ENCODE results near the gene TMEM203.
A peak's percentile ranks its signal among the peaks of the same experiment; 100 is the strongest.
"Not testable (repeated sequence)": the region's sequence is repeated elsewhere in the genome, so short reads cannot be mapped to it uniquely, and the experiment has no call there.

The TMEM203 gene, protein sequence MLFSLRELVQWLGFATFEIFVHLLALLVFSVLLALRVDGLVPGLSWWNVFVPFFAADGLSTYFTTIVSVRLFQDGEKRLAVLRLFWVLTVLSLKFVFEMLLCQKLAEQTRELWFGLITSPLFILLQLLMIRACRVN

DNA sequence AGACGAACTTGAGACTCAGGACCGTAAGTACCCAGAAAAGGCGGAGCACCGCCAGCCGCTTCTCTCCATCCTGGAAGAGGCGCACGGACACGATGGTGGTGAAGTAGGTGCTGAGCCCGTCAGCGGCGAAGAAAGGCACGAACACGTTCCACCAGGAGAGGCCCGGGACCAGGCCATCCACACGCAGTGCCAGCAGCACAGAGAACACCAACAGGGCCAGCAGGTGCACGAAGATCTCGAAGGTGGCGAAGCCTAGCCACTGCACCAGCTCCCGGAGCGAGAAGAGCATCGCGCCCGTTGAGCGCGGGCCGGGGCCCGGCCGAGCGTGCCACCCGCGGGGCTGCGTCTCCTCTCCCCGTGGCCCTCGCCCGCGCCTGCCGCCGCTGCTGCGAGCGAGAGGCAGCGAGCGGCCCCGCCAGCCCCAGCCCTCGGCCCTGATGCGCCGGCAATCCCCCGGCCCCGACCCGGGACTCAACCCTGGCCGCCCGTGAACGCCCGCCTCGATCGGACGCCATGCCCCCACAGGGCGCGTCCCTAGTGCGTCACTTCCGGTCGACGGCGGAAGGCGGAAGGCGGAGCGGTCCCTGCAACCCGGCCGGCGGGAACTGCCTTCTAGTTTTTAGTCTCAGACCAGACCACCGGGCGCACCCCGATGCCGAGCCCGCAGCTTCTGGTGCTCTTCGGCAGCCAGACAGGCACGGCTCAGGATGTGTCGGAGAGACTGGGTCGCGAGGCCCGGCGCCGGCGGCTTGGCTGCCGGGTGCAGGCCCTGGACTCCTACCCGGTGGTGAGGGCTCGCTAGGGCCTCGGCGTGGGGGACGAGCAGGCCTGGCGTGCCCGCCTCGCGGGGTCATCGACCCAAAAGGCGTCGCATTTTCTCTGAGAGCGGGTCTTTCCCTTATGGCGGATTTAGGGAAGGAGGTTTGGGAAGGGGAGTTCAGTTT, at the start of gene TMEM203, which contains the start of gene NDOR1:
TSS of gene TMEM203 (minus strand) at position 523 of the 944 bp plus-strand sequence. CDS start at position 289, 234 bp downstream.
TSS of gene NDOR1 (plus strand) at position 575 of the 944 bp plus-strand sequence. CDS start at position 653, 78 bp downstream.
- peak; percentile 98 for DNase-seq

DNA sequence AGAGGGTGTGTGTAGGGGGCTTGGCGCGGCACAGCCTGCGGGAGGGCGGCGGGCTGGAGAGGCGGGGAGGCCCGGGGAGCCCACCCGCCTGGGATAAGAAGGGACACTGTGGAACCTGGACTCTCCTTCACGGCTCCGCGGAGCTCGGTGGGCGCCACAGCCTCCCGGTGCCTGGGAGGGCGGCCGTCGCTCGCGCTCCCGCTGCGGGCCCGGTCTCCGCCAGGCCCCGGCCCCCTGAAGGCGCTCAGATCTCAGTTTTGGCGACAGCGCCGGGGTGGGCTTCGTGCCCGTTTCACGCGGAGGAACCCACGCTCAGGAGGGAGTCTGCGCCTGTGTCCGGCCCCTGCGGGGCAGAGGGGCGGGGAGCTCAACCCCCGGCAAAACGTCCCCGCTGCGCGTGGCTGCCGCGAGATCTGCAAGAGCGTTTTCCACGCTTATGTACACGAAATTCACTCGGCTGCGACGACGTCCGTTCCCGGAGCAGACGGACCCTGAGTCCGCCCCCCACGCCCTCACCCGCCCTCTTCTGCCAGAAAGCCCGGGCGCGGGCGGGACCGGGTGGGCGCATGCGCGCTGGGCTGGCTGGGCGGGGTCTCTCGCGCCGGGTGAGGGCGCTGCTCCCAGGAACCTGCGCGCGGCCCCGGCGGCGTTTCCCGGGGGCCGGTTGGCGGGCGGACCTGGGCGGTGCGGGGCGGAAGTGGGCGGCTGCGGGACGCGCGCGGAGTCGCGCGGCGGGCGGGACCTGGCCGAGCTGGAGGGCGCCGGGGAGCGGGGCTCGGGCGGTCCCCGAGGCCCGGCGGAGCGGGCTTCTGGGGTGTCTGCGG, 49.4 kb upstream of the TMEM203 start, which contains the start of gene NELFB:
TSS of gene NELFB (plus strand) at position 704 of the 824 bp plus-strand sequence.
- DNase-seq, result peak; percentile 99

DNA sequence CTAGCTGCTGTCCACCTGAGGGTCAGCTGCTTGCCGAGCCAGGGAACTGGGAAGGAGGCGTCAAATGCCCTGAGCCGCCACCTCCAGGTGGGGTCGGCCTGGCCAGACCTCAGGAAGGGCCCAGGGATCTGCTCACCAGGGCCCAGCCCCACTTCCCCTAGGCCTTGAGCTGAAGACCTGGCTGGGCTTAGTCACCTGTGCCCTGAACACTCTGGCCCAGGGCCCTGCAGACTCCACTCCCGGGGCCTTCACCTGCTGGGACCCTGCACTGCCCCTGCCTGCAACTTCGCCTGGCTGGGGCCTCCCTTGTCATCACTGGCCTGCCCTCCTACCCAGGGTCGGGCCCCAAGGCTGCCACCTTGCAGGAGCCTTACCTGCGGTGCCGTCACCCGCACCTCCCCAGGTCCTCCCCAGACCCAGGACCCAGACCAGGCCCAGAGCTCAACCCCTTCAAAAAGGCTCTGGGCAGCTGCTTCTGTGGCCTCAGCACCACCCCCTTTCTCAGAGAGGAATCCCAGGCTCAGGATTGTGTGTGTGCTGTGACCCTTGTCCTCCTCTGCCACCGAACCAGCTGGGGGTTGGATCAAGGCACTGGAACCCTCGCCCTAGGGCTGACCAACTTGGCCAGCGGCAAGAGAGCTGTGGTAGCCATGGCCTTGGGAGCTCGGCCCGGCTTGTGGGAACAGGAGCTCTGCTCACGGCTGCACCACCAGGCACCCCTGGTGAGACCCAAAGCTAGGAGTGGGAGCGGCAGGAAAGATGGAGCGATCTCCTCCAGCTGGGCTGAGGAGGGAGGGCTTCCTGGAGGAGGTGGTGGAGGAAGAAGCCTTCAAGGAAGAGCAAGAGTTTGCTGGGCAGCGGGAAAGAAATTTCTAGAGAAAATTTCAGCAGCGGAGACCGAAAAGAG, 48.5 kb upstream of the TMEM203 start:
- no peak for DNase-seq

DNA sequence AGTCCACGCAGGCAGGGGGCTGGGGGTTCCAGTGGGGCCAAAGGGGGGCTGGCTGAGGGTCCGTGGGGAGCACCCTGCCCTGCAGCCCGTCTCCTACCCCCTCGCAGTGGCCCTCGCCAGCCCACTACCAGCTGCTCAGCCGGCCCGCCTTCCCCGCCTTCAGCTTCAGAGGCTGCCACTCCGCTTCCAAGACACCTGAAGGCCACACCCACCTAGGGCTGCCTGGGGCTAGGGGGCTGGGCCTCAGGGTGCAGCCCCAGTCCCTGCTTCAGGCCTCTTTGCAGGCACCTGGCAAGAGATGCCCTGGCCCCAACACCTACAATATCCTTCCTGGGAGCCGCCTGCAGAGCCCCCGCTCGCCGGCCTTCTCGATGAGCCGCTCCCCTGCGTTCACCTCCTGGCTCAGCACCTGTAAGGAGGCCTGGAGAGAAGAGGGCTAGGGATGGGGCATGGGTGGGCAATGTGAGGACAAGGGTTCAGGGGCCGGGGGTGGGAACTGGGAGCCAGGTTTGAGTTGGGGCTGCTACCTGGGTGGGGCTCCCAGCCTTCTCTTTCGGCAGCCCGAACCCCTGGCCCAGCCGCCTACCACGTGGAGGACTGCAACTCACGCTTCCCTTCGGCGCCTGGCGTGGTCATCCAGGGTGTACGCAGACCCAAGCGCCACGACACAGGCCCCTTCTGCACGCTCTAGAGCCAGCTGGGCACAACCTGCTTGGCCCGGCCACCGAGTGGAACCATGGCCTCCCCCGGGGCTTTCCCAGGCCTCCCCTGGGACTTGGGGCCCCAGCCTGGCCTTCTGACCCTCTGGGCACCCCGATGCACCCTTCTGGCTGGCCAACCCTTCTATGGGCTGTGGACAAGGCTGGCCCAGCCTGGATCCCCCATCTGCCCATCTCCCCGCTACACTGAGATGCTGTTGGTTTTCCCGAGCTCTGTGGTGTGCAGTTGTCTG, 47.4 kb upstream of the TMEM203 start:
- DNase-seq, result no peak

DNA sequence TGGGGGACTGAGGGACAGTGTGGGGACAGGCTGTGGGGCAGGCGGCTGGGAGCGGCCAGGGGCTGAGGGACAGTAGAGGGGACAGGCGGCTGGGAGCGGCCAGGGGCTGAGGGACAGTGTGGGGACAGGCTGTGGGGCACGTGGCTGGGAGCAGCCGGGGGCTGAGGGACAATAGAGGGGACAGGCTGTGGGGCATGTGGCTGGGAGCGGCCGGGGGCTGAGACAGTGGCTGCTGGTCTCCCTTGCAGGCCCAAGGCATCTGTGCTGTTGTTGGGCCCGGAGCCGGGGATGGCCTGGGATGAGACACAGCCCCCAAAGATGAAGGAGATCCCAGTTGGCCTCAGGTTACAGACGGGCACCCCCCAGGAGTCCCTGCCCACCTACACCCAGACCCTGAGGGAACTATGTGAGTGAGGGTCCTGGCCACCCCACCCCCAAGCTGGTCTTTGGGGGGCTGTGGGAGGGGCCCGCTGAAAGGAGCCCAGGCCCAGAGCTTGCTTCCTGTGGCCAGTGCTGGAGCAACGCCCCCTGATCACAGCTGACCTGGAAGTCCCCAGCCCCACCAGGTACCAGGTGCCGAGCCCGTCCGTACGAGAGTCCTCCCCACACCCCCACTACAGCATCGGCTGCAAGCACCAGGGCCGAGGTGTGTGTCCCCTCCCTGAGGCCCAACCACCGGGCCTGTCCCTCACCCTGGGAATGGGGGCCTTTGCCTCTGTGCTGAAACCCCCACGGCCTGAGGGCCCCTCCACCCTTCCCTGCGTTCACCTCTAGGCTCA, 46.2 kb upstream of the TMEM203 start:
- no peak for DNase-seq

DNA sequence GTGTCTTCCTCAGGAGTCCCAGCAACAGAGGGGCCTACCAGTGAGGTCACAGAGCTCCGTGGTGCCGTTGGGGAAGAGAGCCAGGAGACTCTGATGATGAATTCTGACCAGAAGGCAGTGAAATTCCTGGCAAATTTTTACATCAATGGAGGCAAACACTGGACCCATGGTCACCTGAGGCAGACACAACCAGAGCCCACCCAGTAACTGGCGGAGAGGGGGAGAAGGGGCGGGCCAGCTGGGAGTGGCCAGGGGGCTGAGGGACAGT, 45.7 kb upstream of the TMEM203 start, which contains the start of gene STPG3:
TSS of gene STPG3 (plus strand) at position 93 of the 268 bp plus-strand sequence. CDS start at position 94, 1 bp downstream.
- no peak for DNase-seq

DNA sequence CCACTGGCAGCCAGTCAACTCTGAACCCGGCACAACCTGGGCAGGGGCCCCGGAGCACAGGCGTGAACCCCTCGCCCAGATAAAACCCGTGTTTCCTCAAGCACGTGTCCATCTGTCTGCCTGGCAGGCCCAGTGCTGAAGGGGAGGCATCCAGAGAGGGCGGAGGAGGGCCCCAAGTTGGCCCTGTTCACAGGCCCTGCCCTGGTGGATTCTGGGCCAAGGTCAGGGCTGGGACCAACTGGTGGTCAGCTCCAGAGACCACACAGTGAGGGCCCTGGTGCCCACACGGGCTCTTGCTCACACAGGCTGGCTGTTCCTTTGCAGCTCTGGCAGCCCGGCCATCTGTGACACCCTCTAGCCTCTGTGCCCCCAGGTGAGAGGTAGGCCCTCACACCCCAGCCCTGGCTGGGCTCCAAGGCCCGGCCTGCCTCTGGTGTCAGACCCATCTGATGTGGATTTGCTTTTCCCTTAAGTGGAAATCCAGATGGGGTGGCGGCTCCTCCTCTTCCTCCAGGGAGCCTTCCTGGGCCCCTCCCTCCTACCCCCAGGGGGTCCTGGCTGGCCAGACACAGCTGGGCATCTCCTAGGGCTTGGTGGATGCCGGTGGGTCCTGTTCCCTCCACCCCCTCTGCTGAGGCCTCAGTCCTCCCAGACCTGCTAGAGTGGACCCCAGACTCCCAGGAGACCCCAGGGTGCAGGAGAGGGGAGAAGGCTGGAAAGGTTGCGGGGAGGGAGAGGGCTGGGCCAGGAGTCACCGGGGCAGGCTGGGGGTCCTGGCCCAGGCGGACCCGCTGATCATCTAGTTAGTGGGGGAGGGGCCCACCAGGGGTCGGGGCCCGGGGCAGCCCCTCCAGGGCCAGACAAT, 45.1 kb upstream of the TMEM203 start:
- no peak for DNase-seq

DNA sequence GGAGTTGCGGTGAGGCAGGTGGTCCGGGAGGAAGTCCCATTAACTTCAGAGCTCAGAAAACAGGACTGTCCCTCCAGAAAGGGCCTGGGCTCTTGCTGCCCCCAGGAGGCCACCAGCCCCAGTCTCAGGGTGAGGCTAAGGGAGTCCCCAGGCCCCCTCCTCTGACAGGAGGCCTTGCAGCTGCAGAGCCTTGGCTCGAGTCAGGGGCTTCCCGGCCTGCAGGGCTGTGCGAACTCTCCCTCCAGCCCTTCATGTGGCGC, 42.4 kb upstream of the TMEM203 start:
- DNase-seq, result no peak

DNA sequence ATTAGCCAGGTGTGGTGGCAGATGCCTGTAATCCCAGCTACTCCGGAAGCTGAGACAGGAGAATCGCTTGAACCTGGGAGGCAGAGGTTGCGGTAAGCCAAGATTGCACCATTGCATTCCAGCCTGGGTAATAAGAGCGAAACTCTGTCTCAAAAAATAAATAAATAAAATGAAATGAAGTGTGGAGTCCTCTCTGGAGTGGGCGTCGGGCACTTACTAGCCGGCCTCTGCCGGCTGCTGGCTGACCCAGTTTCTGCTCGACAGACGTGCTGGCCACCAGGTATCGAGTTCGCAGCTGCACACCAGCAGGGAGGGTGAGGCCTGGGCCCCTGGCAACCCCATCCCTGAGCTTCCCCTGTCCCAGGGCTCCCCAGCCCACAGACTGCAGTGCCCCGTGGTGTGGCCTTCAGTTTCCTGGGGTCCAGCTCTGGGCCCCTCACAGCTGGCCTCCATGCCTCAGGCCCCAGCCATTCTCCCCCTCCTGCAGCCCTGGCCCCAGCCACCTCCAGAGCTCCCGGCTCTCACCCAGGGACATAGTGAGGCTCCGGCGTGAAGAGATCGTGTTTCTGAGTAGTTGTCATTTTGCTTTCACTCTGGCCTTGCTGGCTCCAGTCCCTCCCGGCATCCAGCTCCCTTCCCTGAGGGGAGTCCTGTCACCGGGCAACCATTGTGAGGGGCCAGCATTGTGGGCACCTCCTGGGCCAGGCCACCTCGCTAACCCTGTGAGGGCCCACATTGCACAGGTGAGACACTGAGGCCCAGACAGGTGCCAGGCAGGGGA, 41.9 kb upstream of the TMEM203 start:
- DNase-seq, result no peak

DNA sequence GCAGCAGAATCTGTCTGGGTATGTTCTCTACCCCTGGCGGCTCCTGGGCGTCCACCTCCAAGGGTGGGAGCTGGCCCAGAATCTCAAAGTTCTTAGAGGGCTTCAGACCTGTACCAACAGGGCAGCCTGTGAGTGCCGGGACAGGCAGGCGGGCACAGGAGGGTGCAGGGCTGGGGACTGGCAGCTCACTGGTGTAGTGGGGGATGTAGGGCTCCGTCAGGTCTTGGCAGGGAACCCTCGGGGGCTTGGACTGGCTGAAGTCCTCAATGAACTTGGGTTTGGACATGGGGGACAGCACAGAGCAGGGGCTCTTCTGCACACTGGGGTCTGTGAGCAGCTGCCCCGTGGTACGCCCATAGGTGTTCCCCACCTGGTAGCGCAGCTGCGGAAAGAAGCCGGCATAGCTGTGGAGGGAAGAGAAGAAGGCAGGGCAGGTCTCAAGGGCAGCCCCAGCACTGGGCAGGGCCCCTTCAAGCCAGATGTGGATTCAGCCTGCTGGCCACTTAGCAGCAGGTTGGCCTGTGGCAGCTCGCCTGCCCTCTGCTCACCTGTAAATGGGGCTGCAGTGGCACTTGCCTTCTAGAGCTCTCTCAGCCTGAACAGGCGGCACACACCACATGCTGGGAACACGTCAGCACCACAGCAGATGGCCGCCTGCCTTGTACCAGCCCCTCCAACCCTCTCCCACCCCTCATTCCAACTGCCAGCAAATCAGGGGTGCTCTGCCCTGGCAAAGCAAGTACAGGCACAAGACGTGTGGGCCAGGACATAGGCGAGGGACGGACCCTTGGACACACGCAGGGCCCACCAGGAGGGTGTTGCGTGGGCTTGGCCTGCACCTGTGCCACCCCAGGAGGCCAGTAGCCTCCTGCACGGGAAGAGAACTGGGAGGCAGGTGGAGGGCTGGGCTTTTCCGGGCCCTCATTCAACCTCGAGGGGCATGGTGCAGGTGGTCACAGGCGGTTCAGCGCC, 40.3 kb upstream of the TMEM203 start:
- no peak for DNase-seq

DNA sequence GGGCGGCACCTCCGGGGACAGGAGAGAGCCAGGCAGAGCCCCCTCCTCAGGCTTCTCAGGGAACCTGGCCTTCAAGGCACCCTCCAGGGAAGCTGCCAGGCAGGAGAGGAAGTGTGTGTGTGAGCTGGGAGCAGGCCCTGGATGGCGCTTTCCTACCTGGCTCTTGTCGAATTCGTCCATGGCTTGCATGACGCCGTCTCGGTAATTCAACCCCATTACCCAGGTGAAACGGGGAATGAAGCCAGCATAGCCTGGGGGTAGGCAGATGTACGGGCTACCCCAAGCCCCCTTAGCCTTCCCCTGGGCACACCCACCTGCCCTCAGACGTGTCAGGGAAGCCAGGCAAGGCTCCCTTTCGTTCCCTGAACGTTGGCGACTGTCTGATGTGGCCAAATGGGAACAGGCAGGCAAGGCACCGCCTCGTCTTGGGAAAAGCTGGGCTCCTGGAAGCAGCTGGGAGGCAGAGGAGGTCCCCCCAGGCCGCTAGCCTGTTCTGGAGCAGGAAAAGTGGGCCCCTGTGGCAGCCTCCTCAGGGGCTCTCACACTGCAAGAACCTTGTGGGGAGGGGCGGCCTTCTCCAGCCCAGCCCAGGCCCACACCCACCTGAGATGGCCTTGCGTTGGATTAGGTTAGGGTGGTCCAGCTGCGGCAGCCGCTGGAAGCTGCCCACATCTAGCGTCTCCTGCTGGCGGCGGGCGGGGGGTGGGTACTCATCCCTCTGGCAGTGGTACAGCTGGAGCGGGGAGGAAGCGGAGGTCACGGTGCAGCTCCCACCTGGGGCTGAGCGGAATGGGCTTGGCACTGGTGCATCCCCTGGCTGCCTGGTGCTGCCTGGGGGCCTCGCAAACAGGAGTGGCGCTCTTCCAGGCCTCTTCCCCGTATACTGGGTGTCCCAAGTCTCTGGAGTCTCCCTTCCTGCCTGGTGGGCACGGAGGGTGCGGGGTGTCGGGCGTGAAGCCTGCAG, 39.3 kb upstream of the TMEM203 start:
- no peak for DNase-seq

DNA sequence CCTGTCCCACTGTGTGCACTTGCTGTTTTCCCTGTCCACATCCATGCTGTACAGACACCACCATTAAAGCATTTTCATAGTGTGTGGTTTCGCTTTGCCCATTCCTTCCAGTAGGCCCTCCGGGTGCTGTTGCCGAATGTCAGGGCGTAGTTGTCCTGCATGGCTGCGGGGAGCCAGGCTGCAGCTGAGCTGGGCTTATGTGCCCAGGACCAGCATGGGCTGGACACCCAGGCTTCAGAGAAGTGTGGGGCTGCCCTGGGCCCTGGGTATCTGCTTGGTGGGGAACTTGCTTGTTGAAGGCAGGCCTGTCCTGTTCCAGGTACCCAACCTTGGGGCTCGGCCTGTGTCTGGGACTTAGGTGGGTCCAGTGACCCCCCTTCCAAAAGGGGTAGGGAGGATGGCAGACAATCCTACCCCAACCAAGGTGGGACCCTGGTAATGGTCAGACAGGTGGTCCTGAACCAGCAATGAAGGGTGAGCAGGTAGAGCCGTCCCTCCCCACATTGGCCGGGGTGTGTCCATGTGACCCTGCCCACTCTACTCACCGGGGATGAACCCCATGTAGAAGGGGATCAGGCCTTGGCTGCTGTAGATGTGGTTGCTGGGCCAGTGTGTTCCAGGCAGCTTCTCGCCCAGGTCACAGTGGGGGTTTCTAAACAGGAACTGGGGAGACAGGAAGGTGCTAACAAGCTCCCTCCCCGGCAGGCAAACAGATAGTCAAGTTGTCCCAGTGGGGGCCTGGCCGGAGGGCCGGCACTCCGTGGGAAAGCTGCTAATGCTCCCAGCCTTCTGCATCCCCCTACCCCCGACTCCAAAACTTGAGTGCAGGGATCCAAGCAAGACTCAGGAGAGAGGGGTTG, 38.4 kb upstream of the TMEM203 start:
- DNase-seq, result no peak

DNA sequence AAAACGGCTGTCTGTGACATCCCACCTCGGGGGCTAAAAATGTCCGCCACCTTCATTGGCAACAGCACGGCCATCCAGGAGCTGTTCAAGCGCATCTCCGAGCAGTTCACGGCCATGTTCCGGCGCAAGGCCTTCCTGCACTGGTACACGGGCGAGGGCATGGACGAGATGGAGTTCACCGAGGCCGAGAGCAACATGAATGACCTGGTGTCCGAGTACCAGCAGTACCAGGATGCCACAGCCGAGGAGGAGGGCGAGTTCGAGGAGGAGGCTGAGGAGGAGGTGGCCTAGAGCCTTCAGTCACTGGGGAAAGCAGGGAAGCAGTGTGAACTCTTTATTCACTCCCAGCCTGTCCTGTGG, 37.8 kb upstream of the TMEM203 start:
- DNase-seq, result not testable (repeated sequence)

DNA sequence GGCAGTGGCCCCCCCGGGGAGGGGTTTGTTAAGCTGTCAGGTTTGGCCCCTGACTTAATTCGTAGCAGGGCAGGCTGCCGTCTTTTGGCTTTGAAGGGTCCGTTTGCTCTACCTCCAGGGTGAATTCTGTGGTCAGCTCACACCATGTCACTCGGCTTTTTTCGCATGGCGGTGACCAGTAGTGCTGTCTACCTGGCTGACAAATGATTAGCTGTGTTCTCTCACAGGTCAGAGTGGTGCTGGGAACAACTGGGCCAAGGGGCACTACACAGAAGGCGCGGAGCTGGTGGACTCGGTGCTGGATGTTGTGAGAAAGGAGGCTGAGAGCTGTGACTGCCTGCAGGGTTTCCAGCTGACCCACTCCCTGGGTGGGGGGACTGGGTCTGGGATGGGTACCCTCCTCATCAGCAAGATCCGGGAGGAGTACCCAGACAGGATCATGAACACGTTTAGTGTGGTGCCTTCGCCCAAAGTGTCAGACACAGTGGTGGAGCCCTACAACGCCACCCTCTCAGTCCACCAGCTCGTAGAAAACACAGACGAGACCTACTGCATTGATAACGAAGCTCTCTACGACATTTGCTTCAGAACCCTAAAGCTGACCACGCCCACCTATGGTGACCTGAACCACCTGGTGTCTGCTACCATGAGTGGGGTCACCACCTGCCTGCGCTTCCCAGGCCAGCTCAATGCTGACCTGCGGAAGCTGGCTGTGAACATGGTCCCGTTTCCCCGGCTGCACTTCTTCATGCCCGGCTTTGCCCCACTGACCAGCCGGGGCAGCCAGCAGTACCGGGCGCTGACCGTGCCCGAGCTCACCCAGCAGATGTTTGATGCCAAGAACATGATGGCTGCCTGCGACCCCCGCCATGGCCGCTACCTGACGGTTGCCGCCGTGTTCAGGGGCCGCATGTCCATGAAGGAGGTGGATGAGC, 37.1 kb upstream of the TMEM203 start:
- no peak for DNase-seq
